BJ (cell line): Measurements from ENCODE around the gene G6PC3. TPM values are rescaled to one million over a fixed set of nuclear protein-coding genes. Genes with fewer than 3 reads are reported as not detected.

ENCODE experiments used
- CTCF ChIA-PET: fragments of 350-600 bp; formaldehyde crosslinking; extraction: SDS; loops from one replicate; lab custom pipeline; 2021; ENCODE audit warnings: antibody characterized with exemption, inconsistent platforms; lab: Yijun Ruan, JAX
- POLR2A ChIA-PET: fragments of 300-600 bp; sonication (Branson Sonifier 250); formaldehyde crosslinking; extraction: SDS; loops from one replicate; lab custom pipeline; 2021; ENCODE audit warnings: antibody characterized with exemption; lab: Charles Lee
- DNase-seq: peaks from one replicate; pipeline ENCODE4 v3.0.0-alpha.2; 2011; ENCODE audit warnings: low read depth
- H3K27me3 ChIP-seq: 2 replicates; pipeline ENCODE4 v1.6.0; 2011; ENCODE audit warnings: low read length; ENCODE audit not compliant: control insufficient read depth, insufficient read depth
- H3K36me3 ChIP-seq: 2 replicates; pipeline ENCODE4 v1.5.1; 2011; ENCODE audit warnings: low read length; ENCODE audit not compliant: control insufficient read depth, insufficient read depth
- H3K4me3 ChIP-seq: 2 replicates; pipeline ENCODE4 v1.5.1; 2011; ENCODE audit warnings: low read depth, mild to moderate bottlenecking, control low read depth, low read length
- CTCF ChIP-seq: IDR thresholded peaks from 2 replicates; pipeline ENCODE4 v1.5.1; 2011; ENCODE audit warnings: low read depth, mild to moderate bottlenecking, control low read depth, inconsistent platforms, low read length, moderate library complexity; ENCODE audit not compliant: insufficient read depth
- polyA plus RNA-seq: library from polyadenylated mRNA; depleted of rRNA; stranded (reverse); fragments of >200 nt; gene quantifications from 2 replicates; pipeline ENCODE4 v1.2.3, GENCODE V29; 2011

G6PC3 gene
- polyA plus RNA-seq, 1 experiment = 151 TPM

GRCh38 chr17:44086364-44087311, 16.1 kb downstream of the G6PC3 start:
- Histone ChIP-seq H3K4me3 (no peak overlapping the region), H3K27me3 (no peaks in the 10 kb centered on the region), H3K36me3 (peaks cover 37% of the 10 kb centered on the region)
- DNase-seq = peak; percentile 62
- ChIA-PET CTCF (interaction anchor here (0.9 to 3.0 kb wide), 7 partner anchors 12 to 58 kb away, joined by 3 to 17 read pairs (median 3); no protein-coding TSS in a partner anchor), POLR2A (no interaction called here)
- no peak for TF ChIP-seq CTCF

GRCh38 chr17:44087319-44087718, 16.8 kb downstream of the G6PC3 start:
- CTCF ChIA-PET = interaction anchor here (1.1 to 3.0 kb wide), 4 partner anchors 12 to 36 kb away, joined by 3 to 17 read pairs (median 4); partner anchors contain the start of gene HDAC5
- POLR2A ChIA-PET = no interaction called here
- H3K36me3 ChIP-seq = peaks cover 39% of the 10 kb centered on the region
- DNase-seq = no peak
- no peak for TF ChIP-seq CTCF
- H3K4me3 ChIP-seq = no peak overlapping the region
- H3K27me3 ChIP-seq = no peaks in the 10 kb centered on the region

- H3K4me3 ChIP-seq = no peak overlapping the region
- ChIA-PET POLR2A (no interaction called here), CTCF (interaction anchor here (2.0 to 3.0 kb wide), 2 partner anchors 27 to 35 kb away, joined by 6 to 17 read pairs; partner anchors contain the start of gene HDAC5)
- DNase-seq = no peak
- H3K27me3 ChIP-seq = no peaks in the 10 kb centered on the region
- peaks cover 41% of the 10 kb centered on the region for H3K36me3 ChIP-seq
- TF ChIP-seq CTCF = no peak
These were observed 17.7 kb downstream of the G6PC3 start for GRCh38 chr17:44088254-44088653.

GRCh38 chr17:44091200-44091997, 20.9 kb downstream of the G6PC3 start:
- H3K36me3 ChIP-seq = peaks cover 30% of the 10 kb centered on the region
- no peak for DNase-seq
- POLR2A ChIA-PET = no interaction called here
- no peaks in the 10 kb centered on the region for H3K27me3 ChIP-seq
- TF ChIP-seq CTCF = no peak
- CTCF ChIA-PET = interaction anchor here (1.1 to 2.5 kb wide), 2 partner anchors 24 to 31 kb away, joined by 3 to 9 read pairs; no protein-coding TSS in a partner anchor
- no peak overlapping the region for H3K4me3 ChIP-seq

GRCh38 chr17:44092051-44092450, 21.5 kb downstream of the G6PC3 start:
- H3K27me3 ChIP-seq = no peaks in the 10 kb centered on the region
- ChIA-PET POLR2A (no interaction called here), CTCF (interaction anchor here (1.1 to 2.5 kb wide), 2 partner anchors 23 to 30 kb away, joined by 3 to 9 read pairs; no protein-coding TSS in a partner anchor)
- H3K4me3 ChIP-seq = no peak overlapping the region
- no peak for DNase-seq
- TF ChIP-seq CTCF = no peak
- H3K36me3 ChIP-seq = peaks cover 29% of the 10 kb centered on the region
